ENCODE measurements around the gene CNN2.

CNN2 gene

DNA sequence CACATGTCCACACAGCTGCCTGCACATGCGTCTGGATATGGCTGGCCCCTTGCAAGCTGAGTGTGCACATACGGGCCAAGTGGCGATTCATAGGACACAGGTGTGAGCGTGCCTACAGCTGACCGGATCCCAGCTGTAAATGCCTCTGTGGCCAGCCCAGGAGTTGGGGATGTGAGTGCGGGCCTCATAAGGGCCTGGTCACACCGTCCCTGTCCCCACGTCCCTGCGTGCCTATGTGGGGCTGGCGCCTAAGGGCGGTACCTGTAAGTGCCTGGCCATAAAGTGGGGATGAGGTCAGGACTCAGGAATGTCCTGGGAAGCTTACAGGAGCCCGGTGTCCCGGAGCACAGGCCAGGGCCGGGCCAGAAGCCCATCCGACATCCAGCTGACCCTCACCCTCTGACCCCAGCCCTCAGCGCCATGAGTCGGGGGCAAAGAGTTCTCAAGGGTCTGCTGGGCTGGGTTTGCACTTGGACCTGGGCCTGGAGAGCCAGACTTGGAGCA lies 39.2 kb downstream of the CNN2 start:
- Histone ChIP-seq H3K36me3 (ENCODE audit: insufficient read depth) (no peaks in the 10 kb centered on the region), H2AFZ (ENCODE audit: low read depth) (no peak overlapping the region), H3K27me3 (ENCODE audit: insufficient read depth, low read depth) (no peaks in the 10 kb centered on the region), H3K79me2 (ENCODE audit: insufficient read depth, low read depth) (peaks cover 20% of the 10 kb centered on the region), H3K27ac (no peak overlapping the region), H3K4me2 (no peak overlapping the region), H3K9ac (no peak overlapping the region), H4K20me1 (ENCODE audit: insufficient read depth) (no peaks in the 10 kb centered on the region), H3K4me1 (ENCODE audit: low read depth, poor library complexity, severe bottlenecking) (peaks cover 13% of the 10 kb centered on the region), H3K4me3 (IDR thresholded peaks at IDR 0.05; ENCODE audit: insufficient read depth, low read depth, low read length) (no peak overlapping the region)
- TF ChIP-seq, protein P1, sequence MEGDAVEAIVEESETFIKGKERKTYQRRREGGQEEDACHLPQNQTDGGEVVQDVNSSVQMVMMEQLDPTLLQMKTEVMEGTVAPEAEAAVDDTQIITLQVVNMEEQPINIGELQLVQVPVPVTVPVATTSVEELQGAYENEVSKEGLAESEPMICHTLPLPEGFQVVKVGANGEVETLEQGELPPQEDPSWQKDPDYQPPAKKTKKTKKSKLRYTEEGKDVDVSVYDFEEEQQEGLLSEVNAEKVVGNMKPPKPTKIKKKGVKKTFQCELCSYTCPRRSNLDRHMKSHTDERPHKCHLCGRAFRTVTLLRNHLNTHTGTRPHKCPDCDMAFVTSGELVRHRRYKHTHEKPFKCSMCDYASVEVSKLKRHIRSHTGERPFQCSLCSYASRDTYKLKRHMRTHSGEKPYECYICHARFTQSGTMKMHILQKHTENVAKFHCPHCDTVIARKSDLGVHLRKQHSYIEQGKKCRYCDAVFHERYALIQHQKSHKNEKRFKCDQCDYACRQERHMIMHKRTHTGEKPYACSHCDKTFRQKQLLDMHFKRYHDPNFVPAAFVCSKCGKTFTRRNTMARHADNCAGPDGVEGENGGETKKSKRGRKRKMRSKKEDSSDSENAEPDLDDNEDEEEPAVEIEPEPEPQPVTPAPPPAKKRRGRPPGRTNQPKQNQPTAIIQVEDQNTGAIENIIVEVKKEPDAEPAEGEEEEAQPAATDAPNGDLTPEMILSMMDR (conservative IDR thresholded peaks at IDR 0.05; ENCODE audit: low read depth, low read length), result no peak

DNA sequence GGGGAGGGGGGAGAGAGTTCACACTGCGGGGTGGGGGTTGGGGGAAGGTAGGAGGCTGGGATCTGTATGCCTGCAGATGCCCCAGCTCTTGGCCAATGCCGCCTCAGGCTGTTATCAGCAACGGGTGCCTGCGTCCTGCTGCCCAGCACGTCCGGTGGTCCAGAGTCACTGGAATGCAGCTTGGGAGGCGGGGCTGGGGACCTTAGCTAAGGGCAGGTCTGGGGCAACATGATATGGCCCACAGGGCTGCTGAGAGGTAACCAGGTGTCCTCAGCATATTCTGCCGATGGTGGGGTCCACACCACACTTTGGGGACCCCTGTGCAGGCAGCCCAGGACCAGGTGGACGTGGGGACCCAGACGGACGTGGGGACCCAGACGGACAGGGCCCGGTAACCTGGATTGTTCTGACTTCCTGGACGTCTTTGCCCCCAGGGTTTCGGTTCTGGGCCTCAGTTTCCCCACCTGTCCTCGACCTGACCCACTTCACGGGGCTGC lies 39.9 kb downstream of the CNN2 start:
- Histone ChIP-seq H3K4me1 (ENCODE audit: low read depth, poor library complexity, severe bottlenecking) (peaks cover 13% of the 10 kb centered on the region), H3K27me3 (ENCODE audit: insufficient read depth, low read depth) (no peaks in the 10 kb centered on the region), H3K4me2 (peak overlapping the region; percentile 64), H4K20me1 (ENCODE audit: insufficient read depth) (no peaks in the 10 kb centered on the region), H3K27ac (no peak overlapping the region), H3K36me3 (ENCODE audit: insufficient read depth) (no peaks in the 10 kb centered on the region), H3K79me2 (ENCODE audit: insufficient read depth, low read depth) (peaks cover 20% of the 10 kb centered on the region), H3K4me3 (IDR thresholded peaks at IDR 0.05; ENCODE audit: insufficient read depth, low read depth, low read length) (no peak overlapping the region), H3K9ac (peak overlapping the region; percentile 57; the same call in 1 of the 2 replicates), H2AFZ (ENCODE audit: low read depth) (peak overlapping the region; percentile 36; the same call in 1 of the 2 replicates)
- TF ChIP-seq, protein P1 (conservative IDR thresholded peaks at IDR 0.05; ENCODE audit: low read depth, low read length), result no peak

DNA sequence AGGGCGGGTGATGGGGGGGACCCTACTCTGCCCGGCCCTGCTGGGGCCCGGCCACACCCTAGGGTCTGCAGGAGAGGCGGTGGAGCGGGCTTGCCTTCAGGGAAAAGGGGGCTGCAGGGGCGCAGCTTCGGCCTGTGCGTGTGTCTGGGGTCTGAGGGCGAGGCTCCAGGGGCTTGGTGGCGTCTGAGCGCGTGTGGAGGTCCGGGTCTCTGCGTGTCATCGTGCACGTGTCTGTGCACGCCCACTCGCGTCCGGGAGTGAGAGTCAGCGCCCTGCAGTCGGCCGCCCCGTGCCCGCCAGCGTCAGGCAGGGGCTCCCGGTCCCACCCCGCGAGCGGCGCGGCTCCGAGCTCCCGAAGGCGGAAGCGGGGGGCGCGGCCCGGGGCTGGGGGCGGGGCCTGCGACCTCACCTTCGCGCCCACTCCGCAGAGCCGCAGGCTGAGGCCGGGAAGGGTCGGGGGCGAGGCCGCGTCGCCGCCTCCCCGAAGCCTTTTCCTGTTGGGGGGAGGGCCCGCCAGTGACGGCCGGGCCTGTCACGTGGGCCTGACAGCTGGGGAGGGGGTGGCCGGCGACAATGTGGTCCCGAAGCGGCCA lies 40.4 kb downstream of the CNN2 start, which contains the start of gene ARHGAP45:
ARHGAP45 (plus strand) TSS at position 420 of the 593 bp plus-strand sequence. CDS start 239 bp downstream, outside the sequence.
- Histone ChIP-seq H3K9ac (peak within 1 kb of the TSS; percentile 57; the same call in 1 of the 2 replicates), H3K79me2 (ENCODE audit: insufficient read depth, low read depth) (peaks cover 20% of the 10 kb centered on the region), H3K27me3 (ENCODE audit: insufficient read depth, low read depth) (no peaks in the 10 kb centered on the region), H3K27ac (peak within 1 kb of the TSS; percentile 48; the same call in 1 of the 2 replicates), H3K4me3 (IDR thresholded peaks at IDR 0.05; ENCODE audit: insufficient read depth, low read depth, low read length) (no peak within 1 kb of the TSS), H3K4me2 (peak within 1 kb of the TSS; percentile 64), H3K36me3 (ENCODE audit: insufficient read depth) (no peaks in the 10 kb centered on the region), H3K4me1 (ENCODE audit: low read depth, poor library complexity, severe bottlenecking) (peaks cover 13% of the 10 kb centered on the region), H2AFZ (ENCODE audit: low read depth) (peak within 1 kb of the TSS; percentile 36; the same call in 1 of the 2 replicates), H4K20me1 (ENCODE audit: insufficient read depth) (no peaks in the 10 kb centered on the region)
- TF ChIP-seq, protein P1 (conservative IDR thresholded peaks at IDR 0.05; ENCODE audit: low read depth, low read length), result no peak

DNA sequence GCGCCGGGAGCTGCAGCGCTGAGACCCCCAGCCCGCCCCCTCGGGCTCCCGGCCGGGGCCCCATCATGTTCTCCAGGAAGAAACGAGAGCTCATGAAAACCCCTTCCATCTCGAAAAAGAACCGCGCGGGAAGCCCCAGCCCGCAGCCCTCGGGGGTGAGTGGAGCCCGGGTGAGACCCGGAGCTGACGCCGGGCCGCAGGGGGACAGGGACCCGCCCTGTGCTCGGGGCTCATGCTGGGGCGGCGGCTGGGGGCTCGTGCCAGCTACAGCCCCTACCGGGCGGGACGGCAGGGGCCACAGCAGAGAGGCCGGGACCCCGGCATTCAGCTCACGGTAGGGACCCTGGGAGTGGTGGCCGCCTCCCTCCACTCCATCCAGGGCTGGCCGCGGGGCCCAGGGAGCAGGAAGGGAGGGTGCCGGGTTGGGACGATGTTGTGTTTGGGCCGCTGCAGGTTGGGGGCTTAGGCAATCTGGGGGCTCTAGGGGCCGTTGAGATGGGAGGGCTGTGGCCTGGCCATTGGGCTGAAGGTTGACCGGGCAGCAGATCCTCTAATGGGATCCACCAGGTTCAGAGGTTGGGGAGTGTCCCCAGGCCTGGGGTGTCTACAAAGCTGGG lies 41.0 kb downstream of the CNN2 start:
- peak overlapping the region; percentile 64 for H3K4me2 ChIP-seq
- H3K27ac ChIP-seq, result peak overlapping the region; percentile 48; the same call in 1 of the 2 replicates
- peak overlapping the region; percentile 36; the same call in 1 of the 2 replicates for H2AFZ ChIP-seq (ENCODE audit: low read depth)

More for the DNA sequence above, 41.0 kb downstream of the CNN2 start:
- H3K4me3 ChIP-seq (IDR thresholded peaks at IDR 0.05; ENCODE audit: insufficient read depth, low read depth, low read length), result no peak overlapping the region
- H3K79me2 ChIP-seq (ENCODE audit: insufficient read depth, low read depth), result peaks cover 20% of the 10 kb centered on the region
- no peaks in the 10 kb centered on the region for H3K36me3 ChIP-seq (ENCODE audit: insufficient read depth)
- H4K20me1 ChIP-seq (ENCODE audit: insufficient read depth), result no peaks in the 10 kb centered on the region
- TF ChIP-seq, protein P1 (conservative IDR thresholded peaks at IDR 0.05; ENCODE audit: low read depth, low read length), result no peak
- peak overlapping the region; percentile 57; the same call in 1 of the 2 replicates for H3K9ac ChIP-seq
- H3K27me3 ChIP-seq (ENCODE audit: insufficient read depth, low read depth), result no peaks in the 10 kb centered on the region
- peaks cover 13% of the 10 kb centered on the region for H3K4me1 ChIP-seq (ENCODE audit: low read depth, poor library complexity, severe bottlenecking)
